ENCODE measurements around the gene CCDC71.
A peak's percentile ranks its signal among the peaks of the same experiment; 100 is the strongest.

The CCDC71 gene

GRCh38 chr3:49132437-49133225 is 33.5 kb downstream of the CCDC71 start, which contains the start of gene LAMB2:
Gene LAMB2, minus strand, starts transcription at chr3:49133050. Its CDS starts 183 bp downstream, at chr3:49132867.
- Histone ChIP-seq H3K27me3 (replicated peaks; ENCODE audit: control insufficient read depth, insufficient read depth, low read length, poor library complexity, severe bottlenecking) (no peaks in the 10 kb centered on the region), H3K9me3 (ENCODE audit: control insufficient read depth, low read length) (no peaks in the 10 kb centered on the region), H3K4me1 (ENCODE audit: control insufficient read depth, insufficient read depth, low read length, poor library complexity, severe bottlenecking) (no peaks in the 10 kb centered on the region), H3K4me3 (ENCODE audit: insufficient read depth, low read depth, low read length, poor library complexity, severe bottlenecking) (no peak within 1 kb of the TSS), H3K27ac (ENCODE audit: insufficient read depth, low read length, poor library complexity, severe bottlenecking) (no peak within 1 kb of the TSS), H3K36me3 (ENCODE audit: control insufficient read depth, insufficient read depth, low read length) (no peaks in the 10 kb centered on the region)
- no peak for DNase-seq

DNA sequence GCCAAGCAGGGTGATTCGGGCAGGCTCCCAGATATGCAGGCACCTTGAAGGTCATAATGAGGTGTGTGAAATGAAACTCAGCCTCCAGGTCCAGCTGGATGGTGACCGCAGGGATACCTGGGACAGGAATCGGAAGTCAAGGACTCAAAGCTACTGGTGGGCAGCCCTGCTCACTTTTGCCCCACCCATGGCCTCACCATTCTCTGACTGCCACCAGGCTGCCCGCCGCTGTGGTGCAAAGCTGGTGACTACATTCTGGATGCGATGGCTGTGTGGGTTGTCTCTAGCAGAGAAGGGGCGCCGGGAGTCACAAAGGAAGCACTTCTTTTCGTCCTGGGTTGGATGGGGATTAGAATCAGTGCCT is 34.1 kb downstream of the CCDC71 start:
- no peaks in the 10 kb centered on the region for H3K27me3 ChIP-seq (replicated peaks; ENCODE audit: control insufficient read depth, insufficient read depth, low read length, poor library complexity, severe bottlenecking)
- no peaks in the 10 kb centered on the region for H3K4me1 ChIP-seq (ENCODE audit: control insufficient read depth, insufficient read depth, low read length, poor library complexity, severe bottlenecking)
- H3K4me3 ChIP-seq (ENCODE audit: insufficient read depth, low read depth, low read length, poor library complexity, severe bottlenecking) = no peak overlapping the region
- H3K9me3 ChIP-seq (ENCODE audit: control insufficient read depth, low read length) = no peaks in the 10 kb centered on the region
- H3K36me3 ChIP-seq (ENCODE audit: control insufficient read depth, insufficient read depth, low read length) = no peaks in the 10 kb centered on the region
- DNase-seq = no peak
- no peak overlapping the region for H3K27ac ChIP-seq (ENCODE audit: insufficient read depth, low read length, poor library complexity, severe bottlenecking)

- no peaks in the 10 kb centered on the region for H3K36me3 ChIP-seq (ENCODE audit: control insufficient read depth, insufficient read depth, low read length)
- H3K4me1 ChIP-seq (ENCODE audit: control insufficient read depth, insufficient read depth, low read length, poor library complexity, severe bottlenecking) = no peaks in the 10 kb centered on the region
- no peak for DNase-seq
- no peaks in the 10 kb centered on the region for H3K27me3 ChIP-seq (replicated peaks; ENCODE audit: control insufficient read depth, insufficient read depth, low read length, poor library complexity, severe bottlenecking)
- H3K9me3 ChIP-seq (ENCODE audit: control insufficient read depth, low read length) = no peaks in the 10 kb centered on the region
- H3K27ac ChIP-seq (ENCODE audit: insufficient read depth, low read length, poor library complexity, severe bottlenecking) = no peak overlapping the region
- H3K4me3 ChIP-seq (ENCODE audit: insufficient read depth, low read depth, low read length, poor library complexity, severe bottlenecking) = no peak overlapping the region
Observed at GRCh38 chr3:49131576-49131975, 34.6 kb downstream of the CCDC71 start.

DNA sequence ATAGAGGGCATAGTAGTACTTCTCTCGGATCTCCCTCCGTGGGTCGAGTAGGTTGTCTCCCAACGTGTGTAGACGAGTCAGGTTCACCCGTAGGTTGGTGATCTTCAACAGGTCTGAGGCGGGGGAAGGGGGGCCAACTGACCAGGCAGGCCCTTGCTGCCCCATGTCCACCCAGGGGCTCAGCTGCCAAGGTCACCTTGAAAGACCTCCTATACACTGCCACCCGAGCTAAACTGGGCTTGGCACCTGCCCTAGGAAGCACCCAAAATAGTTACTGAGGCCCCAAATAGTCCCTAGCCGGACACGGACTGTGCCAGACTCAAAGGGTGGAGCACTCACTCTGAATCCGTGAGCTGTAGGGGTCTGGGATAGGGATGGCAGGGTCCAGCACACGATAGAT is 35.1 kb downstream of the CCDC71 start:
- H3K9me3 ChIP-seq (ENCODE audit: control insufficient read depth, low read length) = no peaks in the 10 kb centered on the region
- H3K4me1 ChIP-seq (ENCODE audit: control insufficient read depth, insufficient read depth, low read length, poor library complexity, severe bottlenecking) = no peaks in the 10 kb centered on the region
- H3K27me3 ChIP-seq (replicated peaks; ENCODE audit: control insufficient read depth, insufficient read depth, low read length, poor library complexity, severe bottlenecking) = no peaks in the 10 kb centered on the region
- no peak overlapping the region for H3K27ac ChIP-seq (ENCODE audit: insufficient read depth, low read length, poor library complexity, severe bottlenecking)
- no peaks in the 10 kb centered on the region for H3K36me3 ChIP-seq (ENCODE audit: control insufficient read depth, insufficient read depth, low read length)
- no peak overlapping the region for H3K4me3 ChIP-seq (ENCODE audit: insufficient read depth, low read depth, low read length, poor library complexity, severe bottlenecking)
- DNase-seq = no peak

DNA sequence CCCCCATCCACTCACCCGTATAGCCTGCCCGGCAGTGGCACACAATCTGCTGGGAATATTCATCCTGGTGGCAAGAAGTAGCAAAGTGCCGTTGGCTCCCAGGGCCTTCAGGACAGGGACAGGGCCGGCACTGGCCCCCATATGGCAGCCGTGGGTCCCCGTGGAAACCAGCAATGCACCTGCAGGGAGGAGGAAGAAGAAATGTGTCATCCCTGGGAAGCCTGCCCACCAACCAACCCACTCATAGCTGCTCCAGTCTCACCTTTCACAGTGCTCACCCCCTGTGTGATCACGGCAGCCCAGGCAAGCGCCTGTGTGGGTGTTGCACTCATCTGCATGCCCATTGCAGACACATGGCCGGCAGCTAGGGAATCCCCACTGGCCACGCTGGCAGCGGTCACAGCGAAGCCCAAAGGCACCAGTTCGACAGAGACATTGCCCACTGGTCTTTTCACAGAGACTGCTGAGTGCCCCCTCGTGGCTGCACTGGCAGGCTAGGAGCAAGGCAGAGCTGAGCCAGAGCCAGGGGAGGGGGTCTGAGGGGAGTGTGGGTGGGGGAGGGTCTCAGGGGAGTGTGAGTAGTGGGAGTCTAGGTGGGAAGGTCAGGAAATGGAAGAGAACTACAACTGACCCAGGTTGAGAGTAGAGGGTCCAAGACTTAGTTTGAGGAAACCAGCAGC is 41.0 kb downstream of the CCDC71 start:
- no peak overlapping the region for H3K4me3 ChIP-seq (ENCODE audit: insufficient read depth, low read depth, low read length, poor library complexity, severe bottlenecking)
- H3K9me3 ChIP-seq (ENCODE audit: control insufficient read depth, low read length) = no peaks in the 10 kb centered on the region
- H3K27me3 ChIP-seq (replicated peaks; ENCODE audit: control insufficient read depth, insufficient read depth, low read length, poor library complexity, severe bottlenecking) = no peaks in the 10 kb centered on the region
- peaks cover 11% of the 10 kb centered on the region for H3K4me1 ChIP-seq (ENCODE audit: control insufficient read depth, insufficient read depth, low read length, poor library complexity, severe bottlenecking)
- no peak overlapping the region for H3K27ac ChIP-seq (ENCODE audit: insufficient read depth, low read length, poor library complexity, severe bottlenecking)
- DNase-seq = no peak
- H3K36me3 ChIP-seq (ENCODE audit: control insufficient read depth, insufficient read depth, low read length) = no peaks in the 10 kb centered on the region

- DNase-seq = no peak
- Histone ChIP-seq H3K36me3 (ENCODE audit: control insufficient read depth, insufficient read depth, low read length) (no peaks in the 10 kb centered on the region), H3K4me3 (ENCODE audit: insufficient read depth, low read depth, low read length, poor library complexity, severe bottlenecking) (no peak overlapping the region), H3K9me3 (ENCODE audit: control insufficient read depth, low read length) (no peaks in the 10 kb centered on the region), H3K27ac (ENCODE audit: insufficient read depth, low read length, poor library complexity, severe bottlenecking) (no peak overlapping the region), H3K4me1 (ENCODE audit: control insufficient read depth, insufficient read depth, low read length, poor library complexity, severe bottlenecking) (peaks cover 20% of the 10 kb centered on the region), H3K27me3 (replicated peaks; ENCODE audit: control insufficient read depth, insufficient read depth, low read length, poor library complexity, severe bottlenecking) (no peaks in the 10 kb centered on the region)
Observed at GRCh38 chr3:49124203-49124602, 41.9 kb downstream of the CCDC71 start.

DNA sequence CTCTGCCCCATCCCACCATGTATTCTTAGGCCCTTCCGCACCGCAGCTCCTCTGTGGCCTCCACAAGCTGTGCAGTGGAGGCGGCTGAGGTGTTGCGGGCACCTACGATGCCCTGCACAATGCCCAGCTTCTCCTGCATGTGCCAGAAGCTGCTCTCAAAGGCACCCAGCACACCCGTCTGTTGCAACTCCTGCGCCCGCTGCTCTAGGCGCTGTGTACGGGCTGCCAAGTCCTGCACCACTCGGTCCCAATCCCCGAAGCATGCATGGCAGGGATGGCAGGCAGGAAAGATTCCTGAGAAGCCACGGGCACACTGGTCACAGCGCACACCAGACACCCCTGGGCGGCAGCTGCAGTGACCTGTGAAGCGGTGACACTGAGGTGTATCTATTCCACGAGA is 42.4 kb downstream of the CCDC71 start:
- Histone ChIP-seq H3K9me3 (ENCODE audit: control insufficient read depth, low read length) (no peaks in the 10 kb centered on the region), H3K27me3 (replicated peaks; ENCODE audit: control insufficient read depth, insufficient read depth, low read length, poor library complexity, severe bottlenecking) (no peaks in the 10 kb centered on the region), H3K4me1 (ENCODE audit: control insufficient read depth, insufficient read depth, low read length, poor library complexity, severe bottlenecking) (peaks cover 23% of the 10 kb centered on the region), H3K4me3 (ENCODE audit: insufficient read depth, low read depth, low read length, poor library complexity, severe bottlenecking) (no peak overlapping the region), H3K27ac (ENCODE audit: insufficient read depth, low read length, poor library complexity, severe bottlenecking) (no peak overlapping the region), H3K36me3 (ENCODE audit: control insufficient read depth, insufficient read depth, low read length) (peaks cover 4% of the 10 kb centered on the region)
- DNase-seq = no peak

DNA sequence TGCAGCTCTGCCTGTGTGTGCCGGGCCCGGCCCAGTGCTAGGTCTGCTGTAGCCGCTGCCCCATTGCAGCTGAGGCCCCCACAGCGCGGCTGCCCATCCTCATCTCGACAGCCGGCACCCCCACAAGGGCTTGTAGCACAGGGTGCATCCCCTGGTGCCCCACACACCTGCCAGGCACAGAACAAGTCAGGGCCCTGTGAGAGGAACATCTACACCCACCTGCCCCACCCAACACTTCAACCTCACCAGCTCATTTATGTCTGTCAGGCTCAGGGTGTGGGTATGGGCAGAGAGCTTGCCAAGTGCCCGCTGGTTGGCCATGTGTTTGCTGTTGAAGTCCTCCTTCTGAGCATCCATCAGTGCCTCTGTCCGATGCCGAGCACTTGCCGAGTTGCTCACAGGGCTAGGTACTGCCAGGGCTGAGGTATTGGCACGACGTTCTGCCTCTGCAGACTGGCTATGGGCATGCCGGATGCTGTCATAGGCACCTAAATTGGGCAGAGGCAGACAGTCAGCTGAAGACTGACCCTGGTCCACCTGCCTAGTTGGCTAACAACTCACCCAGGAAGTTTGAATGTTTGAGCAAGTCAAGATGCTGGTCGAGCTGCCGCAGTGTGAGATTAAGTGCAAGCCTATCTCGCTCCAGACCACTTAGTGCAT is 43.1 kb downstream of the CCDC71 start:
- H3K4me3 ChIP-seq (ENCODE audit: insufficient read depth, low read depth, low read length, poor library complexity, severe bottlenecking) = no peak overlapping the region
- DNase-seq = no peak
- peaks cover 8% of the 10 kb centered on the region for H3K36me3 ChIP-seq (ENCODE audit: control insufficient read depth, insufficient read depth, low read length)
- H3K27ac ChIP-seq (ENCODE audit: insufficient read depth, low read length, poor library complexity, severe bottlenecking) = no peak overlapping the region
- H3K4me1 ChIP-seq (ENCODE audit: control insufficient read depth, insufficient read depth, low read length, poor library complexity, severe bottlenecking) = peaks cover 23% of the 10 kb centered on the region
- H3K9me3 ChIP-seq (ENCODE audit: control insufficient read depth, low read length) = no peaks in the 10 kb centered on the region
- H3K27me3 ChIP-seq (replicated peaks; ENCODE audit: control insufficient read depth, insufficient read depth, low read length, poor library complexity, severe bottlenecking) = no peaks in the 10 kb centered on the region

GRCh38 chr3:49122451-49122850 is 43.7 kb downstream of the CCDC71 start:
- Histone ChIP-seq H3K4me3 (ENCODE audit: insufficient read depth, low read depth, low read length, poor library complexity, severe bottlenecking) (no peak overlapping the region), H3K4me1 (ENCODE audit: control insufficient read depth, insufficient read depth, low read length, poor library complexity, severe bottlenecking) (peaks cover 23% of the 10 kb centered on the region), H3K27ac (ENCODE audit: insufficient read depth, low read length, poor library complexity, severe bottlenecking) (no peak overlapping the region), H3K9me3 (ENCODE audit: control insufficient read depth, low read length) (no peaks in the 10 kb centered on the region), H3K36me3 (ENCODE audit: control insufficient read depth, insufficient read depth, low read length) (peaks cover 14% of the 10 kb centered on the region), H3K27me3 (replicated peaks; ENCODE audit: control insufficient read depth, insufficient read depth, low read length, poor library complexity, severe bottlenecking) (no peaks in the 10 kb centered on the region)
- DNase-seq = no peak

DNA sequence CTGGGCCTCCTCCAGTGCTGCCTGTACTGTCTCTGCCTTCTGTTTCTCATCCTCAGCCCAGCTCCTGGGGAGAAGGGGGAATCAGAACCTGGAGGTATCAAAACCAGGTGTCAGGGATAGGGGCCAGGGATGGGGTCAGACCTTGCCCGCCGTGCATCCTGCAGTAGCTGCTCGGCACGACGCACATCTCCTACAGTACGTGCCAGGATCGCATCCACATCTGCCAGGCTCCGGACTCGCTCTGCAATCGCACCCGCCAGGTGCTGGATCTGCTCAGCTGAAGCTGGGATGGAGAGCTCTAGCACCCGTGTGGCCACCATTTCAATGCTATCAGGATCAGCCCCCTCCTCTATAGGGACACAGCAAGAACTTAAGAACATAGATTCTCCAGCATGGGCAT is 44.1 kb downstream of the CCDC71 start:
- no peaks in the 10 kb centered on the region for H3K9me3 ChIP-seq (ENCODE audit: control insufficient read depth, low read length)
- H3K27ac ChIP-seq (ENCODE audit: insufficient read depth, low read length, poor library complexity, severe bottlenecking) = peak overlapping the region; percentile 90
- H3K27me3 ChIP-seq (replicated peaks; ENCODE audit: control insufficient read depth, insufficient read depth, low read length, poor library complexity, severe bottlenecking) = no peaks in the 10 kb centered on the region
- H3K4me3 ChIP-seq (ENCODE audit: insufficient read depth, low read depth, low read length, poor library complexity, severe bottlenecking) = no peak overlapping the region
- DNase-seq = no peak
- H3K36me3 ChIP-seq (ENCODE audit: control insufficient read depth, insufficient read depth, low read length) = peaks cover 18% of the 10 kb centered on the region
- H3K4me1 ChIP-seq (ENCODE audit: control insufficient read depth, insufficient read depth, low read length, poor library complexity, severe bottlenecking) = peaks cover 23% of the 10 kb centered on the region
